IMR-90 (cell line): ENCODE data around the gene PDE4B. TPM values are rescaled to one million over a fixed set of nuclear protein-coding genes. Genes with fewer than 3 reads are reported as not detected.

Source experiments
- ATAC-seq: fragments of 200-7000 bp; cut with Tn5 transposase; 2 replicates; pipeline ENCODE4 v1.9.1; 2020; ENCODE audit warnings: low read depth, mild to moderate bottlenecking, moderate library complexity
- BruUV-seq: library from RNA; stranded (reverse); fragments of 400-500 nt; replicated peaks from 2 replicates; lab custom pipeline; 2021; lab: Mats Ljungman, UMichigan
- CTCF ChIA-PET: fragments of 300-600 bp; formaldehyde crosslinking; extraction: SDS; loops from one replicate; lab custom pipeline; 2021; ENCODE audit warnings: antibody characterized with exemption; lab: Yijun Ruan, JAX
- POLR2A ChIA-PET: fragments of 300-600 bp; sonication (Branson Sonifier 250); formaldehyde crosslinking; loops from one replicate; lab custom pipeline; 2022; ENCODE audit warnings: antibody characterized with exemption; ENCODE audit not compliant: unreplicated experiment; lab: Charles Lee
- DNase-seq: peaks from one replicate; pipeline ENCODE4 v3.0.0; 2013
- H2AFZ ChIP-seq: replicated peaks from 2 replicates; pipeline ENCODE3; 2013; ENCODE audit warnings: low read length, mild to moderate bottlenecking; ENCODE audit not compliant: poor library complexity
- H2AK5ac ChIP-seq: 2 replicates; pipeline ENCODE4 v1.6.1; 2013; ENCODE audit warnings: low read depth, low read length, inconsistent platforms
- H2AK9ac ChIP-seq: replicated peaks from 2 replicates; pipeline ENCODE3; 2013; ENCODE audit warnings: mild to moderate bottlenecking, low read depth, low read length, moderate library complexity; ENCODE audit not compliant: poor library complexity
- H2BK120ac ChIP-seq: 2 replicates; pipeline ENCODE4 v1.6.1; 2013; ENCODE audit warnings: low read depth, low read length, inconsistent platforms
- H2BK15ac ChIP-seq: 3 replicates; pipeline ENCODE4 v1.6.1; 2013; ENCODE audit warnings: low read depth, low read length, inconsistent platforms
- H2BK20ac ChIP-seq: 2 replicates; pipeline ENCODE4 v1.6.1; 2013; ENCODE audit warnings: low read depth, mild to moderate bottlenecking, inconsistent platforms, low read length, moderate library complexity
- H2BK5ac ChIP-seq: 2 replicates; pipeline ENCODE4 v1.6.1; 2013; ENCODE audit warnings: mild to moderate bottlenecking, low read depth, low read length, inconsistent platforms; ENCODE audit not compliant: poor library complexity, severe bottlenecking
- H3K14ac ChIP-seq: replicated peaks from 2 replicates; pipeline ENCODE4 v1.6.1; 2013; ENCODE audit warnings: low read depth, low read length, inconsistent platforms
- H3K18ac ChIP-seq: 2 replicates; pipeline ENCODE4 v1.6.1; 2013; ENCODE audit warnings: low read depth, low read length, control low read depth
- H3K23ac ChIP-seq: 2 replicates; pipeline ENCODE4 v1.6.1; 2013; ENCODE audit warnings: low read depth, low read length, inconsistent platforms
- H3K27ac ChIP-seq: 2 replicates; pipeline ENCODE4 v1.5.1; 2013; ENCODE audit warnings: mild to moderate bottlenecking, control low read depth, low read length; ENCODE audit not compliant: insufficient read depth
- H3K27me3 ChIP-seq: 2 replicates; pipeline ENCODE4 v1.6.1; 2013; ENCODE audit warnings: low read length; ENCODE audit not compliant: control insufficient read depth, insufficient read depth
- H3K36me3 ChIP-seq: 2 replicates; pipeline ENCODE4 v1.6.1; 2013; ENCODE audit warnings: low read length, mixed read lengths; ENCODE audit not compliant: control insufficient read depth, insufficient read depth
- H3K4ac ChIP-seq: 2 replicates; pipeline ENCODE4 v1.6.1; 2013; ENCODE audit warnings: low read depth, low read length, inconsistent platforms
- H3K4me1 ChIP-seq: 2 replicates; pipeline ENCODE4 v1.6.1; 2013; ENCODE audit warnings: low read length, mixed read lengths; ENCODE audit not compliant: control insufficient read depth, insufficient read depth
- H3K4me2 ChIP-seq: 2 replicates; pipeline ENCODE4 v1.6.1; 2013; ENCODE audit warnings: low read depth, mild to moderate bottlenecking, control low read depth, low read length, moderate library complexity
- H3K4me3 ChIP-seq: 2 replicates; pipeline ENCODE4 v1.5.1; 2013; ENCODE audit warnings: low read depth, mild to moderate bottlenecking, control low read depth, low read length, moderate library complexity; ENCODE audit not compliant: insufficient read depth
- H3K56ac ChIP-seq: 2 replicates; pipeline ENCODE4 v1.6.1; 2013; ENCODE audit warnings: low read length, inconsistent platforms; ENCODE audit not compliant: insufficient read depth; ENCODE audit errors: extremely low read depth
- H3K79me1 ChIP-seq, 2 experiments: 2 replicates each; pipeline ENCODE4 v1.6.1; 2013; ENCODE audit warnings: low read length in 2 of 2, inconsistent platforms in 1 of 2, low read depth in 1 of 2
- H3K9ac ChIP-seq: 2 replicates; pipeline ENCODE4 v1.6.1; 2013; ENCODE audit warnings: low read depth, low read length, control low read depth
- H3K9me1 ChIP-seq: 2 replicates; pipeline ENCODE4 v1.6.1; 2013; ENCODE audit warnings: low read length, inconsistent platforms; ENCODE audit not compliant: insufficient read depth
- H3K9me3 ChIP-seq: 2 replicates; pipeline ENCODE4 v1.6.1; 2013; ENCODE audit warnings: low read length; ENCODE audit not compliant: control insufficient read depth, insufficient read depth
- H4K20me1 ChIP-seq: 2 replicates; pipeline ENCODE4 v1.6.1; 2013; ENCODE audit warnings: low read length, inconsistent platforms; ENCODE audit not compliant: insufficient read depth
- H4K5ac ChIP-seq: 2 replicates; pipeline ENCODE4 v1.6.1; 2013; ENCODE audit warnings: mild to moderate bottlenecking, low read depth, low read length, control low read depth
- H4K8ac ChIP-seq, 2 experiments: 2 replicates each; pipeline ENCODE4 v1.6.1; 2013; ENCODE audit warnings: low read depth in 2 of 2, low read length in 2 of 2, control low read depth in 1 of 2, inconsistent platforms in 1 of 2
- H4K91ac ChIP-seq: 2 replicates; pipeline ENCODE4 v1.6.1; 2013; ENCODE audit warnings: low read depth, low read length, inconsistent platforms; ENCODE audit not compliant: insufficient read depth
- BHLHE40 ChIP-seq: fragments of 150-350 bp; IDR thresholded peaks from 2 replicates; pipeline ENCODE4 v1.6.1; 2016; ENCODE audit warnings: mild to moderate bottlenecking, low read depth, low read length
- CEBPB ChIP-seq: IDR thresholded peaks from 2 replicates; pipeline ENCODE4 v1.6.1; 2012; ENCODE audit warnings: low read depth, low read length, improper control_type of control experiment
- CHD1 ChIP-seq: IDR thresholded peaks from 2 replicates; pipeline ENCODE4 v1.6.1; 2012; ENCODE audit warnings: low read depth, low read length, improper control_type of control experiment
- CTCF ChIP-seq: conservative IDR thresholded peaks from 2 replicates; pipeline ENCODE4 v1.5.1; 2012; ENCODE audit warnings: mild to moderate bottlenecking, low read depth, low read length, improper control_type of control experiment
- ELK1 ChIP-seq: fragments of 150-350 bp; IDR thresholded peaks from 2 replicates; pipeline ENCODE4 v1.6.1; 2016; ENCODE audit warnings: low read depth, mild to moderate bottlenecking, low read length, moderate library complexity, borderline replicate concordance
- FOS ChIP-seq: fragments of 150-350 bp; IDR thresholded peaks from 2 replicates; pipeline ENCODE4 v1.6.1; 2016; ENCODE audit warnings: low read depth, low read length
- MAFK ChIP-seq: IDR thresholded peaks from 2 replicates; pipeline ENCODE4 v1.6.1; 2012; ENCODE audit warnings: low read depth, low read length, improper control_type of control experiment
- MAZ ChIP-seq: IDR thresholded peaks from 2 replicates; pipeline ENCODE4 v1.6.1; 2012; ENCODE audit warnings: low read depth, mild to moderate bottlenecking, low read length, improper control_type of control experiment, moderate library complexity, borderline replicate concordance
- MXI1 ChIP-seq: IDR thresholded peaks from 2 replicates; pipeline ENCODE4 v1.6.1; 2012; ENCODE audit warnings: low read depth, mild to moderate bottlenecking, low read length, moderate library complexity, borderline replicate concordance
- NFE2L2 ChIP-seq: fragments of 150-350 bp; IDR thresholded peaks from 2 replicates; pipeline ENCODE4 v1.6.1; 2016; ENCODE audit warnings: low read depth, mild to moderate bottlenecking, low read length
- POLR2A ChIP-seq: IDR thresholded peaks from 2 replicates; pipeline ENCODE4 v1.6.1; 2012; ENCODE audit warnings: mild to moderate bottlenecking, low read depth, low read length
- RAD21 ChIP-seq: IDR thresholded peaks from 2 replicates; pipeline ENCODE4 v1.6.1; 2012; ENCODE audit warnings: low read length, improper control_type of control experiment
- RCOR1 ChIP-seq: IDR thresholded peaks from 2 replicates; pipeline ENCODE4 v1.6.1; 2012; ENCODE audit warnings: mild to moderate bottlenecking, low read length, improper control_type of control experiment; ENCODE audit not compliant: insufficient replicate concordance
- RFX5 ChIP-seq: IDR thresholded peaks from 2 replicates; pipeline ENCODE4 v1.8.0; 2012; ENCODE audit warnings: low read depth, mild to moderate bottlenecking, low read length, moderate library complexity
- SMC3 ChIP-seq: fragments of 150-350 bp; IDR thresholded peaks from 2 replicates; pipeline ENCODE4 v1.6.1; 2016; ENCODE audit warnings: low read depth, mild to moderate bottlenecking, antibody characterized with exemption, low read length, moderate library complexity
- USF2 ChIP-seq: fragments of 150-350 bp; IDR thresholded peaks from 2 replicates; pipeline ENCODE4 v1.6.1; 2017; ENCODE audit warnings: mild to moderate bottlenecking, antibody characterized with exemption, low read length, low read depth
- WGBS, 2 experiments: methylation state at CpG; one replicate each; pipeline versions ENCODE4 v1.1.5 to v1.1.7; 2013; ENCODE audit warnings: missing lambda C conversion rate in 2 of 2; ENCODE audit not compliant: insufficient read length in 1 of 2; ENCODE audit errors: extremely low coverage in 2 of 2; 5-methylcytosine and 5-hydroxymethylcytosine counted together
- dilution Hi-C: fragments of 300-500 bp; cut with HindIII; formaldehyde crosslinking; loops from one replicate; pipeline ENCODE4 v1.14.3; 2018; ENCODE audit warnings: low sequenced_read_pairs; ENCODE audit not compliant: unreplicated experiment
- in situ Hi-C: fragments of 300-500 bp; cut with MboI; formaldehyde crosslinking; loops from 3 replicates; pipeline ENCODE4 v1.14.3; 2019; ENCODE audit warnings: low sequenced_read_pairs, inconsistent platforms, mixed read lengths
- intact Hi-C: fragments of 100-400 bp; cut with micrococcal nuclease; formaldehyde crosslinking; loops from 2 replicates; pipeline ENCODE4 v1.10.0; 2022
- polyA plus RNA-seq, 3 experiments: library from polyadenylated mRNA; depleted of rRNA; stranded (reverse); fragments of >200 nt; gene quantifications; 2 replicates each; pipeline ENCODE4 v1.2.3, GENCODE V29; 2012; ENCODE audit warnings: low replicate concordance in 1 of 3
- total RNA-seq: library from RNA; depleted of rRNA; stranded (reverse); fragments of >200 nt; gene quantifications from 2 replicates; pipeline ENCODE4 v1.2.3, GENCODE V29; 2012

The PDE4B gene
- total and polyA plus RNA-seq, 2 of the 4 experiments (the other 2 are of a cell fraction), result 5.8 to 21.3 TPM

- WGBS, 2 experiments, result no CpG with 5 or more reads among the region's 1 CpG
- Histone ChIP-seq H3K4me3 (no peak overlapping the region), H3K27ac (no peak overlapping the region), H3K9me1 (no peaks in the 10 kb centered on the region), H2BK20ac (no peak overlapping the region), H3K79me1 (no peaks in the 10 kb centered on the region), H4K91ac (no peak overlapping the region), H2AK9ac (no peak overlapping the region), H4K5ac (no peak overlapping the region), H2BK15ac (no peak overlapping the region), H3K4ac (no peak overlapping the region), H2BK5ac (no peak overlapping the region), H3K23ac (no peak overlapping the region), H3K9ac (no peak overlapping the region), H4K20me1 (no peaks in the 10 kb centered on the region), H3K18ac (no peak overlapping the region), H4K8ac (no peak overlapping the region), H2AFZ (no peak overlapping the region), H2AK5ac (no peak overlapping the region), H3K27me3 (no peaks in the 10 kb centered on the region), H2BK120ac (no peak overlapping the region), H3K4me2 (no peak overlapping the region), H3K9me3 (no peaks in the 10 kb centered on the region), H3K56ac (no peak overlapping the region), H3K36me3 (no peaks in the 10 kb centered on the region), H3K4me1 (no peaks in the 10 kb centered on the region), H3K14ac (no peak overlapping the region)
- dilution Hi-C loops (no loop called here), in situ Hi-C loops (no loop called here), intact Hi-C loops (no loop called here)
- BruUV-seq, result no TSS peak
- no peak for DNase-seq
- ChIA-PET CTCF (no interaction called here), POLR2A (no interaction called here)
- TF ChIP-seq MAZ (no peak), SMC3 (no peak), RCOR1 (no peak), RAD21 (no peak), CEBPB (no peak), CTCF (no peak), ELK1 (no peak), USF2 (no peak), RFX5 (no peak), MAFK (no peak), FOS (no peak), NFE2L2 (no peak), MXI1 (no peak), POLR2A (no peak), BHLHE40 (no peak), CHD1 (no peak)
- no peak for ATAC-seq
These were observed 211.0 kb downstream of the PDE4B start for GRCh38 chr1:66003690-66004089.
